ENCODE measurements around the gene ZFAND2A. TPM values are rescaled to one million over a fixed set of nuclear protein-coding genes. Genes with fewer than 3 reads are reported as not detected.

Gene ZFAND2A
- polyA plus RNA-seq, 1 experiment: 43.6 TPM

DNA sequence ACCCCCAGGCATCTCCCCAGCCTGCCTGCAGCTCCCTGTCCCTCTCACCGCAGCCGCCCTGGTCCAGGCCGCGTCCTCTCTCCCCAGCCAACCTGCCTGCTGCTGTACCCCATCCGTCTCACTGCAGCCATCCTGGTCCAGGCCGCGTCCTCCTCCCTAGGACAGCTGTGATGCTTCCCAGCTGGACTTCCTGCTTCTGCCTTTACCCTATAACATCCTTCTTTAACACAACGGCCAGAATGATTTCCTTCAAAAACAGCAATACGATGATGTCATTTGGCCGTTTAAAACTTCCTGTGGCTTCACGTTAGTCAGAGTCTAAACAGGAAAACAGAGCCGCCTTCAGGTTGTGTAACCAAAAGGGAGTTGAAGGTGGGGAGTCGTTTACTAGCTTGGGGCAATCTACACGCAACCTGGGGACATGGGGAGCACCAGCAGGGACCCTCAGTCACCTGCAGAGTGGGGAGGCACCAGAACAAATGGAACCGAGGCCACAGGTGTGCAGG is 32.2 kb upstream of the ZFAND2A start:
- ChIA-PET POLR2A (no interaction called here), CTCF (interaction anchor here (0.7 to 4.5 kb wide), 10 partner anchors 9 to 282 kb away, joined by 3 to 53 read pairs (median 14); no protein-coding TSS in a partner anchor)
- peaks cover 3% of the 10 kb centered on the region for H3K27me3 ChIP-seq (ENCODE audit: control insufficient read depth, insufficient read depth, low read length)
- peak; percentile 35 for DNase-seq (ENCODE audit: low read depth)
- TF ChIP-seq, protein P1, sequence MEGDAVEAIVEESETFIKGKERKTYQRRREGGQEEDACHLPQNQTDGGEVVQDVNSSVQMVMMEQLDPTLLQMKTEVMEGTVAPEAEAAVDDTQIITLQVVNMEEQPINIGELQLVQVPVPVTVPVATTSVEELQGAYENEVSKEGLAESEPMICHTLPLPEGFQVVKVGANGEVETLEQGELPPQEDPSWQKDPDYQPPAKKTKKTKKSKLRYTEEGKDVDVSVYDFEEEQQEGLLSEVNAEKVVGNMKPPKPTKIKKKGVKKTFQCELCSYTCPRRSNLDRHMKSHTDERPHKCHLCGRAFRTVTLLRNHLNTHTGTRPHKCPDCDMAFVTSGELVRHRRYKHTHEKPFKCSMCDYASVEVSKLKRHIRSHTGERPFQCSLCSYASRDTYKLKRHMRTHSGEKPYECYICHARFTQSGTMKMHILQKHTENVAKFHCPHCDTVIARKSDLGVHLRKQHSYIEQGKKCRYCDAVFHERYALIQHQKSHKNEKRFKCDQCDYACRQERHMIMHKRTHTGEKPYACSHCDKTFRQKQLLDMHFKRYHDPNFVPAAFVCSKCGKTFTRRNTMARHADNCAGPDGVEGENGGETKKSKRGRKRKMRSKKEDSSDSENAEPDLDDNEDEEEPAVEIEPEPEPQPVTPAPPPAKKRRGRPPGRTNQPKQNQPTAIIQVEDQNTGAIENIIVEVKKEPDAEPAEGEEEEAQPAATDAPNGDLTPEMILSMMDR (IDR thresholded peaks at IDR 0.05; ENCODE audit: insufficient read depth, low read depth, low read length): no peak
- H3K36me3 ChIP-seq (ENCODE audit: control insufficient read depth, insufficient read depth, low read length): no peaks in the 10 kb centered on the region
- no peak overlapping the region for H3K4me3 ChIP-seq (ENCODE audit: low read depth, low read length)

DNA sequence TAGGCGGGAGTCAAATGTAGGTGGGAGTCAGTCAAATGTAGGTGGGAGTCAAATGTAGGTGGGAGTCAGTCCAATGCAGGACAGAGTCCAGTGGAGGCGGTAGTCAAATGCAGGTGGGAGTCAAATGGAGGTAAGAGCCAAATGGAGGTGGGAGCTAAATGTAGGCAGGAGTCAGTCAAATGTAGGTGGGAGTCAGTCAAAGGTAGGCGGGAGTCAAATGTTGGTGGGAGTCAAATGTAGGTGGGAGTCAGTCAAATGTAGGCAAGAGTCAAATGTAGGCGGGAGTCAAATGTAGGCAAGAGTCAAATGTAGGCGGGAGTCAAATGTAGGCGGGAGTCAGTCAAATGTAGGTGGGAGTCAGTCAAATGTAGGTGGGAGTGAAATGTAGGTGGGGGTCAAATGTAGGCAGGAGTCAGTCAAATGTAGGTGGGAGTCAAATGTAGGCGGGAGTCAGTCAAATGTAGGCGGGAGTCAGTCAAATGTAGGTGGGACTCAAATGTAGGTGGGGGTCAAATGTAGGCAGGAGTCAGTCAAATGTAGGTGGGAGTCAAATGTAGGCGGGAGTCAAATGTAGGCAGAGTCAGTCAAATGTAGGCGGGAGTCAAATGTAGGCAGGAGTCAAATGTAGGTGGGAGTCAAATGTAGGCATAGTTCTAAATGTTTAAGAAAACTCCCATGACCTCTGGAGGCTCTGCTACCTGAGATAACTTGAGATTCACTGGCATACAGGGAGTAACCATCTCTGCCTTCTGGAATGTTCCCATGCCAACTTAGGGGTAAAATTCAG is 30.2 kb upstream of the ZFAND2A start:
- POLR2A ChIA-PET: no interaction called here
- no peak for DNase-seq (ENCODE audit: low read depth)
- TF ChIP-seq, protein P1 (IDR thresholded peaks at IDR 0.05; ENCODE audit: insufficient read depth, low read depth, low read length): no peak
- no peaks in the 10 kb centered on the region for H3K36me3 ChIP-seq (ENCODE audit: control insufficient read depth, insufficient read depth, low read length)
- no peak overlapping the region for H3K4me3 ChIP-seq (ENCODE audit: low read depth, low read length)
- CTCF ChIA-PET: interaction anchor here (0.8 to 4.5 kb wide), 4 partner anchors 13 to 241 kb away, joined by 3 to 53 read pairs (median 18); no protein-coding TSS in a partner anchor
- peaks cover 7% of the 10 kb centered on the region for H3K27me3 ChIP-seq (ENCODE audit: control insufficient read depth, insufficient read depth, low read length)

DNA sequence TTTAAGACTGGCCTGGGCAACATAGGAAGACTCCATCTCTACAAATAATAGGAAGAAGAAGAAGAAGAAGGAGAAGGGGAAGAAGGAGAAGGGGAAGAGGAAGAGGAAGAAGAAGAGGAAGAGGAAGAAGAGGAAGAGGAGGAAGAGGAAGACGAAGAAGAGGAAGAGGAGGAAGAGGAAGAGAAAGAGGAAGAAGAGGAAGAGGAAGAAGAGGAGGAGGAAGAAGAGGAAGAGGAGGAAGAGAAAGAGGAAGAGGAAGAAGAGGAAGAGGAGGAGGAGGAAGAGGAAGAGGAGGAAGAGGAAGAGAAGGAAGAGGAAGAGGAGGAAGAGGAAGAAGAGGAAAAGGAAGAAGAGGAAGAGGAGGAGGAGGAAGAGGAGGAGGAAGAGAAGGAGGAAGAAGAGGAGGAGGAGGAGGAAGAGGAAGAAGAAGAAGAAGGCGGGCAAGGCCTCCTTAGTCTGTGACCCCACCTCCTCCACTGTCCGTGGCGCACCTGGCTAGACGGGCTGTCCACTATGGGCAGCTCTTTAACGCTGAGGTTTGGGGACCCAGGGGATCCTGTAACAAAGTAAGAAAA is 28.8 kb upstream of the ZFAND2A start:
- ChIA-PET CTCF (interaction anchor here (1.2 to 7.0 kb wide), 2 partner anchors 11 to 16 kb away, joined by 4 to 78 read pairs; no protein-coding TSS in a partner anchor), POLR2A (no interaction called here)
- Histone ChIP-seq H3K27me3 (ENCODE audit: control insufficient read depth, insufficient read depth, low read length) (peaks cover 8% of the 10 kb centered on the region; the same call in 1 of the 2 replicates), H3K36me3 (ENCODE audit: control insufficient read depth, insufficient read depth, low read length) (no peaks in the 10 kb centered on the region), H3K4me3 (ENCODE audit: low read depth, low read length) (no peak overlapping the region)
- TF ChIP-seq, protein P1 (IDR thresholded peaks at IDR 0.05; ENCODE audit: insufficient read depth, low read depth, low read length): no peak
- DNase-seq (ENCODE audit: low read depth): no peak

DNA sequence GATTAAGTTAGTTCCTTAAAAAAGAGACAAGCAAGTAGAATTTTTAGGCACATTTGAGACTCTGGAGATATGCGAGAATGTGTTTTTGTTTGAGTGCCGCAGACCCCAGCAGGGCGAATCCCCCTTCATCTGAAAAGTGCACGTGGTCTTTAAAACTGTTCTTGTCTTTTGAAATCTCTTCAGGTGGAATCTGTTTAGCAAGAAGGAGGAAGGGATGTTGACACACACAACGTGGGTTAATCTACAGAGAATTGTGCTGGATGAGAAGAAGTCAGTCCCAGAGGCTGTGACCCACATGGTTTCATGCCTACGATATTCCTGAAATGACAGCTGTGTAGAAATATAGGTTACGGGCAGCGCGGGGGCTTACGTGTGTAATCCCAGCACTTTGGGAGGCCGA is 27.1 kb upstream of the ZFAND2A start:
- no peaks in the 10 kb centered on the region for H3K36me3 ChIP-seq (ENCODE audit: control insufficient read depth, insufficient read depth, low read length)
- TF ChIP-seq, protein P1 (IDR thresholded peaks at IDR 0.05; ENCODE audit: insufficient read depth, low read depth, low read length): no peak
- H3K4me3 ChIP-seq (ENCODE audit: low read depth, low read length): no peak overlapping the region
- POLR2A ChIA-PET: no interaction called here
- H3K27me3 ChIP-seq (ENCODE audit: control insufficient read depth, insufficient read depth, low read length): peaks cover 8% of the 10 kb centered on the region; the same call in 1 of the 2 replicates
- CTCF ChIA-PET: interaction anchor here (7.0 kb wide), 1 partner anchor 14 kb away, joined by 78 read pairs; no protein-coding TSS in a partner anchor
- no peak for DNase-seq (ENCODE audit: low read depth)

DNA sequence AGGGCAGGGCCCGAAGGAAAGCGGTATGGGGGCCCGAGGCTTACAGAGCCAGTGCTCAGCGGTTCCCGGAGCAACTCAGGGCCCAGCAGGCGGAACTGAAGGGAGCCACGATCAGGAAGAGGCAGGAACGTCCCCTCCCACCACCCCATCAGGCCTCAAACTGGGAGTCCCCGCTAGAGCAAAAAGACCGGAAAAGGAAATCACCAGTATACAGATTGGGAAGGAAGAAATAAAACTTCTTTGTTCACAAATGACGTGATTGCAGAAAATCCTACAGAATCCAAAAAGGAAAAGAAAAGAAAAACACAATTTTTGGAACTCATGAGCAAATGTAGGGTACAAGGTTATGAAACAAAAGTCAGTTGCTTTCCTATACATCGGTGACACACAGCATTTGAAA is 21.6 kb upstream of the ZFAND2A start:
- DNase-seq (ENCODE audit: low read depth): no peak
- TF ChIP-seq, protein P1 (IDR thresholded peaks at IDR 0.05; ENCODE audit: insufficient read depth, low read depth, low read length): no peak
- H3K4me3 ChIP-seq (ENCODE audit: low read depth, low read length): no peak overlapping the region
- ChIA-PET POLR2A (no interaction called here), CTCF (interaction anchor here (2.3 to 7.0 kb wide), 2 partner anchors 8 to 11 kb away, joined by 18 to 78 read pairs; no protein-coding TSS in a partner anchor)
- H3K27me3 ChIP-seq (ENCODE audit: control insufficient read depth, insufficient read depth, low read length): peaks cover 8% of the 10 kb centered on the region; the same call in 1 of the 2 replicates
- no peaks in the 10 kb centered on the region for H3K36me3 ChIP-seq (ENCODE audit: control insufficient read depth, insufficient read depth, low read length)

Measured in BJ (cell line).